Measurements from ENCODE around the gene PRKRIP1. TPM values are rescaled to one million over a fixed set of nuclear protein-coding genes. Genes with fewer than 3 reads are reported as not detected.
"Not testable (repeated sequence)": the region's sequence is repeated elsewhere in the genome, so short reads cannot be mapped to it uniquely, and the experiment has no call there.

PRKRIP1 gene
- total RNA-seq (15.2 TPM), polyA plus RNA-seq (23.8 TPM)

- peak; percentile 84 for DNase-seq (ENCODE audit: extremely low spot score)
- WGBS: under 1% methylated on average over 57 of the region's 59 CpGs
- Histone ChIP-seq H3K4me3 (ENCODE audit: low read depth, low read length) (peak within 1 kb of the TSS; percentile 74), H3K27ac (ENCODE audit: low read depth) (peak within 1 kb of the TSS; percentile 85), H3K4me1 (ENCODE audit: insufficient read depth) (no peaks in the 10 kb centered on the region), H3K36me3 (ENCODE audit: insufficient read depth) (no peaks in the 10 kb centered on the region)
These were observed at the start of gene PRKRIP1 for GRCh38 chr7:102395873-102396709. Gene PRKRIP1 (plus strand): TSS chr7:102396363. CDS start chr7:102396412, 49 bp downstream.

GRCh38 chr7:102346983-102347382 is 49.2 kb upstream of the PRKRIP1 start:
- DNase-seq (ENCODE audit: extremely low spot score); H3K4me3 ChIP-seq (ENCODE audit: low read depth, low read length); H3K4me1 ChIP-seq (ENCODE audit: insufficient read depth); H3K36me3 ChIP-seq (ENCODE audit: insufficient read depth); H3K27ac ChIP-seq (ENCODE audit: low read depth): not testable (repeated sequence)
- WGBS: 87% methylated on average over 2 of the region's 6 CpGs

GRCh38 chr7:102356344-102356743 is 39.8 kb upstream of the PRKRIP1 start, which contains the start of gene SPDYE6:
Gene SPDYE6 (minus strand): TSS chr7:102356444. CDS start chr7:102356023, 421 bp downstream.
- H3K4me1 ChIP-seq (ENCODE audit: insufficient read depth); DNase-seq (ENCODE audit: extremely low spot score); H3K4me3 ChIP-seq (ENCODE audit: low read depth, low read length); H3K27ac ChIP-seq (ENCODE audit: low read depth); H3K36me3 ChIP-seq (ENCODE audit: insufficient read depth): not testable (repeated sequence)
- no CpG with 5 or more reads among the region's 6 CpGs for WGBS

GRCh38 chr7:102363549-102364393 is 32.4 kb upstream of the PRKRIP1 start:
- peak overlapping the region; percentile 62 for H3K27ac ChIP-seq (ENCODE audit: low read depth)
- H3K4me3 ChIP-seq (ENCODE audit: low read depth, low read length): peak overlapping the region; percentile 55
- peak; percentile 96 for DNase-seq (ENCODE audit: extremely low spot score)
- WGBS: under 1% methylated on average over 75 of the region's 76 CpGs
- H3K36me3 ChIP-seq (ENCODE audit: insufficient read depth); H3K4me1 ChIP-seq (ENCODE audit: insufficient read depth): not testable (repeated sequence)

- H3K36me3 ChIP-seq (ENCODE audit: insufficient read depth); DNase-seq (ENCODE audit: extremely low spot score); H3K4me1 ChIP-seq (ENCODE audit: insufficient read depth): not testable (repeated sequence)
- WGBS: under 1% methylated on average over 20 of the region's 20 CpGs
- Histone ChIP-seq H3K4me3 (ENCODE audit: low read depth, low read length) (peak overlapping the region; percentile 55), H3K27ac (ENCODE audit: low read depth) (peak overlapping the region; percentile 62)
These were observed 31.7 kb upstream of the PRKRIP1 start for GRCh38 chr7:102364394-102364886.

GRCh38 chr7:102365390-102365789 is 30.8 kb upstream of the PRKRIP1 start:
- not testable (repeated sequence) for H3K27ac ChIP-seq (ENCODE audit: low read depth); H3K4me3 ChIP-seq (ENCODE audit: low read depth, low read length)
- 70% methylated on average over 7 of the region's 7 CpGs for WGBS

GRCh38 chr7:102370038-102370437 is 26.1 kb upstream of the PRKRIP1 start:
- not testable (repeated sequence) for H3K4me1 ChIP-seq (ENCODE audit: insufficient read depth); DNase-seq (ENCODE audit: extremely low spot score); H3K27ac ChIP-seq (ENCODE audit: low read depth); H3K36me3 ChIP-seq (ENCODE audit: insufficient read depth); H3K4me3 ChIP-seq (ENCODE audit: low read depth, low read length)

More at GRCh38 chr7:102365390-102365789, 30.8 kb upstream of the PRKRIP1 start:
- H3K36me3 ChIP-seq (ENCODE audit: insufficient read depth); H3K4me1 ChIP-seq (ENCODE audit: insufficient read depth); DNase-seq (ENCODE audit: extremely low spot score): not testable (repeated sequence)

GRCh38 chr7:102372796-102373195 is 23.4 kb upstream of the PRKRIP1 start:
- not testable (repeated sequence) for H3K27ac ChIP-seq (ENCODE audit: low read depth); H3K36me3 ChIP-seq (ENCODE audit: insufficient read depth); DNase-seq (ENCODE audit: extremely low spot score); H3K4me3 ChIP-seq (ENCODE audit: low read depth, low read length); H3K4me1 ChIP-seq (ENCODE audit: insufficient read depth)
- WGBS: 36% methylated on average over 2 of the region's 2 CpGs

- no peak for DNase-seq (ENCODE audit: extremely low spot score)
- Histone ChIP-seq H3K27ac (ENCODE audit: low read depth) (no peak overlapping the region), H3K36me3 (ENCODE audit: insufficient read depth) (peaks cover 3% of the 10 kb centered on the region), H3K4me3 (ENCODE audit: low read depth, low read length) (no peak overlapping the region), H3K4me1 (ENCODE audit: insufficient read depth) (no peaks in the 10 kb centered on the region)
- 88% methylated on average over 6 of the region's 6 CpGs for WGBS
These were observed 19.1 kb upstream of the PRKRIP1 start for GRCh38 chr7:102376964-102377466.

GRCh38 chr7:102380837-102381236 is 15.3 kb upstream of the PRKRIP1 start:
- H3K27ac ChIP-seq (ENCODE audit: low read depth); DNase-seq (ENCODE audit: extremely low spot score); H3K4me3 ChIP-seq (ENCODE audit: low read depth, low read length); H3K4me1 ChIP-seq (ENCODE audit: insufficient read depth); H3K36me3 ChIP-seq (ENCODE audit: insufficient read depth): not testable (repeated sequence)
- 82% methylated on average over 8 of the region's 8 CpGs for WGBS

GRCh38 chr7:102381696-102382425 is 14.3 kb upstream of the PRKRIP1 start:
- not testable (repeated sequence) for H3K27ac ChIP-seq (ENCODE audit: low read depth); H3K4me1 ChIP-seq (ENCODE audit: insufficient read depth); H3K4me3 ChIP-seq (ENCODE audit: low read depth, low read length); H3K36me3 ChIP-seq (ENCODE audit: insufficient read depth); DNase-seq (ENCODE audit: extremely low spot score)
- WGBS: 93% methylated on average over 6 of the region's 7 CpGs

- H3K36me3 ChIP-seq (ENCODE audit: insufficient read depth): no peaks in the 10 kb centered on the region
- 92% methylated on average over 6 of the region's 6 CpGs for WGBS
- DNase-seq (ENCODE audit: extremely low spot score): no peak
- no peaks in the 10 kb centered on the region for H3K4me1 ChIP-seq (ENCODE audit: insufficient read depth)
- no peak overlapping the region for H3K27ac ChIP-seq (ENCODE audit: low read depth)
- no peak overlapping the region for H3K4me3 ChIP-seq (ENCODE audit: low read depth, low read length)
These were observed 9.1 kb upstream of the PRKRIP1 start for GRCh38 chr7:102387064-102387463.

GRCh38 chr7:102389810-102390209 is 6.4 kb upstream of the PRKRIP1 start:
- DNase-seq (ENCODE audit: extremely low spot score): no peak
- H3K36me3 ChIP-seq (ENCODE audit: insufficient read depth): no peaks in the 10 kb centered on the region
- no peaks in the 10 kb centered on the region for H3K4me1 ChIP-seq (ENCODE audit: insufficient read depth)
- no peak overlapping the region for H3K27ac ChIP-seq (ENCODE audit: low read depth)
- WGBS: 87% methylated on average over 3 of the region's 3 CpGs
- no peak overlapping the region for H3K4me3 ChIP-seq (ENCODE audit: low read depth, low read length)
